Ecto neural progenitor cell (in vitro differentiated cells): Measurements from ENCODE around the gene TIMP2.
"Not testable (repeated sequence)": the region's sequence is repeated elsewhere in the genome, so short reads cannot be mapped to it uniquely, and the experiment has no call there.

ENCODE experiments used
- DNase-seq: peaks from one replicate; pipeline ENCODE4 v3.0.0-alpha.2; 2018; ENCODE audit warnings: low spot score

The TIMP2 gene

DNA sequence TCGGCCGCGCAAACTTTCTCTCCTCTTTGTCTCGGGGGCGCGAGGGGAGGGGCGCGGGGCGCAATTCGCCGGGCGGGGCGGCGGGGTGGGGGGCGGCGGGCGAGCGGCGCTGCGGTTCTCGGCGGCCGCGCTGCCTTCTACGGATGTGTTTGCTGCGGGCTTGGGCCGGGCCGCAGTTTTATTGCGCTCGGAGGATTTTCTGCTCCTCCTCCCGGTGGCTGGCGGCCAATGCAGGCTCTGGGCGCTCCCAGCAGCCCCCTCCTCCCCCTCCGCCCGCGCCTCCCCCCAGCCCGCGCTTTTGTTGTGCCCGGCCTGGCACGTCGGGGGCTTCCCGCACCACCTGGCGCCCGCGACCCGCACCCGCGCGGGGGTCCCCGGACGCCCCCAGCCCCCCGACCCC, at the start of gene TIMP2:
Gene TIMP2 (minus strand): TSS at position 154 of the 400 bp plus-strand sequence. CDS start 299 bp downstream, outside the sequence.
- DNase-seq, result peak; percentile 95

DNA sequence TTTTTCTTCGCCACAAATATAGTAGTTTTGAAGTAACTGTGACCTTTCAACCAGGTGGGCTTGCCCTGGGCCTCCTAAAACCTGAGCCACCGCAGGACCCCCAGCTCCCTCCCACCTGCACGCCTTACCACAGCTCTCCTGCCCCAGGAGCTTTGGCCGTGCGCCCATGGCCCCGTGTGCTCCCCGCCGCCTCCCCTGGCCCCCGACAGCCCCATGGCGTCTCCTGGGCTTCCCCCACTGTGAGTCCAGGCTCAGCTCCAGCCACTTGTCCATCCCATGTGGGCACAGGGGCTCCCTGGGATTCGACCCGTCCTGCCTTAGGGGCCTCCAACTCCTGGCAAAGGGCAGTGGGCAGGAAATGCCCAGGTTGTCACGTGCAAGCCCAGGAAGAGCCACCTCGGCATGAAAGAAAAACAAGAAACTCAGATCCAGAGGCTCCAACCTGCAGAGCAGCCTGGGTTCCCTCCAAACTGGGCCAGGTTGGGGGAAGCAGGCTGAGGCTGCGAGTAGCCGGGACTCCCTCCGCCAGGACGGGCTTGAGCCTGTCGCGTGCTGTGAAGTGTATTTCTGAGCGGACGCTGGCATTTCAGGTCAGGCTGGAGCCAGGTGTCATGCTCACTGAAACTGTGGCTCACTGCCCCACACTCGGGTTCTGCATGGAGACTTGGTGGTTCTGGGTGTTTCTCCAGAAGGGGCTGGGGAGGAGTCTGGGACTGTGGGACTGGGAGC, 48.8 kb upstream of the TIMP2 start:
- DNase-seq, result no peak

- peak; percentile 78 for DNase-seq
Measured at GRCh38 chr17:78973196-78973595, 48.0 kb upstream of the TIMP2 start.

DNA sequence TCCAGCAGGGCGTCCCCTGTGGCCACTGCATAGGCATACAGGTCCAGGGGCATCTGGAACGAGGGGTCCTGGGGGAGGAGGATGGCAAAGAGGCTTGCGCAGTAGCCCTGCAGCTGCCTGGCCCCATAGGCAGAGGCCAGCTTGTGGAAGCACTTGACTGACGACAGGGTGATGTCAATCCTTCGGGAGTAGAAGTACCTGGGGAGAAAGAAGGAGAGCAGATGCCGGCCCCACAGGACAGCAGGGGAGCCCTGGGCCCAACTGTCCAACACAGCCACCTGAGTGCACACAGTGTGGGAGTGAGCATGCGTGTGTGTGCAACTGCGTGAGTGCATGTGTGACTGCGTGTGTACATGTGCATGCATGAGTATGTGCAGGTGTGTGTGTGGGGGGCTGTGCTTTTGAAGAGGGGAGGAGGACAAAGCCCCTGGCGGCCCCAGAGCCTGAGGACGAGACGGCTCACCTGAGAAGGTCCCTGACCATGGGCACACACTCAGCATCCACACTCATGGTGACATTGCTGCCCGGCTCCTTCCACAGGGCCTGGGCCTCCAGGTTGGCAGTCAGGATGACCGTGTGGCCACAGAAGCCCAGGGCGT, 47.4 kb upstream of the TIMP2 start:
- no peak for DNase-seq

- no peak for DNase-seq
Measured at GRCh38 chr17:78971756-78972506, 46.7 kb upstream of the TIMP2 start.

DNA sequence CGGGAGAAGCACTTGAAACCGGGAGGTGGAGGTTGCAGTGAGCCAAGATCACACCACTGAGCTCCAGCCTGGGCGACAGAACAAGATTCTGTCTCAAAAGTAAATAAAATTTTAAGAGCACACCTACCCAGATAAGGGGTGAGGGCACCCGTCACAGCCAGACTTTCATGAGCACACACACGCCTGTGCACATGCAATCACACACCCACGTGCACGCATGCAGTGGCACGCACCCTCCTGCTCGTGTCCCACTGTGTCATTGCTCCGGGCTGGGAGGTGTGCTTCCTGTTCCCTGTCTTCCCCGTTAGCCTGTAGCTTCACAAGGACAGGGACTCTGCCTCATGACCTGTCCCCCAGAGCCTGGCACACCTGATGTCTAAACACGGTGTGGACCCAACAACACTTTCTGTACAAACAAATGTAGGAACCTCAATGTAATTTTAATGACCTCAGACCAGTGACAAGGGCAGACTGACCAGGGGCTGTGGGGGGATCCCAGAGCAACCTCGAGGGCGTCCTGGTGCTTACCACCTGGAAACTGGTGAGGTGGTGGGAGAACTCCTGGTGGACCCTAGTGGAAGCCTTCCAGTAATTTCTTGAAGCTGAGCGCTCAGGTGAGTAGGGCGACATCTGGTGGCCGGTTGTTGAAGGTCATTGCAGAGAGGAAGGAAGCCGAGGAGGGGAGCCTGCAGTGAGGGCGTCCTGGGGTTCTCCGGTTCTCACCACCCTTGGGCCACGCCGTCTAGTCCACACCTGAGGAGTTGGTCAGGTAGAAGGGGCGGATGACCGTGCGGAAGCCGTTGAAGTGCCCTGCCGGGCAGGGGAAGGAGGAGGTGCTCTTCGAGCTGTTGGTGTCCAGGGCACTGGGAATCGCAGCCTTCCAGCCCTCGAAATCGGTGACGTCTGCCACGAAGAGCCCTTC, 45.9 kb upstream of the TIMP2 start:
- peak; percentile 87 for DNase-seq

- no peak for DNase-seq
Measured at GRCh38 chr17:78969865-78970264, 44.7 kb upstream of the TIMP2 start.

DNA sequence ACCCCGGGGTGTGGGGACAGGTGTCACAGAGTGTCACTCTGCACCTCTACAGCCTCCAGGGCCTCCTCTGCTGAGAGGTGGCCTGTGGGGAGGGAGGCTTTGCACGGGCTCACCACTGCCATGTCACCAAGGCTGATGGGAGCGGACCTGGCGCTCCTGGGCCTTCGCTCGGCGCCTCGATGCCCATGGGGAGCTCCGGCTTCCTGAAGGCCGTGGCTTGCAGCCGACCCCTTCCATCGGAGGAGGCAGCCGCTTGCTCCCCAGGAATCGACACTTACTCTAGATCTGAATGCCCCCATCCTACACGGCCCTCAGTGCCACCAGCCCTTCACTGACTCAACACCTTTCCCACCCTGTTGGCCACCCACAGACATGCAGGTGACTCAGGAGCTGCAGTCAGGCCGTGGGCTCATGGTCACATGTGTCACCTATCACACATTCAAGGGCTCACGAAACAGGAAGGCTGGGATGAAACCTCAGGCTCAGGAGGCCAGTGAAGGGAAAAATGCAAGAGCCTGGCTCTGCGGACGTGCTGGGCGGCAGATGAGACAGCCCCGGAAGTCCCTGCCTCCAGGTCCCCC, 42.7 kb upstream of the TIMP2 start:
- DNase-seq, result no peak

GRCh38 chr17:78966910-78967600, 41.9 kb upstream of the TIMP2 start:
- DNase-seq, result no peak

- no peak for DNase-seq
Measured at GRCh38 chr17:78966123-78966813, 41.1 kb upstream of the TIMP2 start.

DNA sequence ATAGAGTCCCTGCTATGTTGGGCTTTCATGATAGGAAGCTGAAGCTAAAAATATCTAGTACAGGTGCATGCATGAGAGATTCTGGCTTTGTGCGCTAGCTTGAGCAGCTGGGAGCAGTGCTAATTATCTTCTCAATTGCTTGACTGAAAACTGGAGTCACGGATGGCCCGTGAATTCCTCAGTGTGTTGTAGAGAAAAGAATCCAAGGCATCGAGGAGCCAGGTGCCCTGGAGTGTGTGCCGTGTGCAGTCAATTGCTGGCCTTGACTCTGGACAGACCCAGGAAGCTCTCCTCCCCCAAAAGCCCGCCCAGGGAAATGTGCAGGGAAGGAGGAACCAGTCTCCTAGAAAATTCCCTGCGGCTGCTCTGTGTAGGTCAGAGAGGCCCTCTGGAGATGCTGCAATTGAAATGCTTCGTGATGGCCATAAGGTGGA, 40.3 kb upstream of the TIMP2 start:
- no peak for DNase-seq

- DNase-seq, result no peak
Measured at GRCh38 chr17:78963378-78963777, 38.2 kb upstream of the TIMP2 start.

GRCh38 chr17:78962984-78963348, 37.8 kb upstream of the TIMP2 start:
- not testable (repeated sequence) for DNase-seq

DNA sequence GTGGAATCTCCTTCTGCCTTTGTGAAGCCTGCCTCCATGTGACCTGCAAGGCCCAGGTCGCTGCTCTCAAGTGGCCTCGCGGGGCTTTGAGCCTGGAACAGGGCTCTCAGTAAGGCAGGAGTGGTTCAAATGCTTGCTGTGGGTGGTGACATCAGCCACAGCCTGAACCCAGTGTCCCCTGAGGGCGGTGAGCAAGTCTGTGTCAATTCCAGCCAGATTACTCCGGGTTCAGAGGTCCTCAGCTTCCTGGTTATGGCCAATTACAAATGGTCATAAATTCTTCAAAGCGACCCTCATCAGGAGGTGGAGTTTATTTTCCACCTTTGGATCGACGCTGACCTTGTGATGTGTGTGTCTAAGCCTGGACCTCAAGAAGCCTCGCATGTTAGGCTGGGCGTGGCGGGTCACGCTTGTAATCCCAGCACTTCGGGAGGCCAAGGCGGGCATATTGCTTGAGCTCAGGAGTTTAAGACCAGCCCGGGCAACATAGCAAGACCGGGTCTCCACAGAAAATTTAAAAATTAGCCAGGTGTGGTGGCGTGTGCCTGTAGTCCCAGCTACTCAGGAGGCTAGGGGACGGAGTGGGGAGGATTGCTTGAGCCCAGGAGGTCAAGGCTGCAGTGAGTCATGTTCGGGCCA, 37.3 kb upstream of the TIMP2 start:
- DNase-seq, result peak; percentile 56

- no peak for DNase-seq
Measured at GRCh38 chr17:78961571-78961970, 36.4 kb upstream of the TIMP2 start.

DNA sequence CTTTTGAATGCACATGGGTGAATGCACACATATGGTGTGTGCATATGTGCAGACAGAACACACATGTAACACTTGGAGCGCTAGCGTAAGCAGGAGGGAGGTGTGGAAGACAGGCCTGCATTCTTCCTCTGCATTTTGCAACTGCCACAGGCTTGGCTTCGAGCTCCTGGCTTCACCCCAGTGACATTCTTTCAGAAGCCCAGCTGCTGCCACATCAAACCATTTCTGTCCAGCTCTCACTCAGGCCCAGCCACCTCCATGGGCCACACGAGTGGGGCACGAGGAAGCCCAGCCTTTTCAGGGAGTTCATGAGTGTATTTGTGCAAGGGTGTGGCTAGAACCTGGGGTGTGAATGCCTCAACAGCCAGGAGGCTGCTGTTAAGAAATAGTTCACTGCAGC, 35.7 kb upstream of the TIMP2 start:
- no peak for DNase-seq

GRCh38 chr17:78959803-78960202, 34.6 kb upstream of the TIMP2 start:
- DNase-seq, result no peak

DNA sequence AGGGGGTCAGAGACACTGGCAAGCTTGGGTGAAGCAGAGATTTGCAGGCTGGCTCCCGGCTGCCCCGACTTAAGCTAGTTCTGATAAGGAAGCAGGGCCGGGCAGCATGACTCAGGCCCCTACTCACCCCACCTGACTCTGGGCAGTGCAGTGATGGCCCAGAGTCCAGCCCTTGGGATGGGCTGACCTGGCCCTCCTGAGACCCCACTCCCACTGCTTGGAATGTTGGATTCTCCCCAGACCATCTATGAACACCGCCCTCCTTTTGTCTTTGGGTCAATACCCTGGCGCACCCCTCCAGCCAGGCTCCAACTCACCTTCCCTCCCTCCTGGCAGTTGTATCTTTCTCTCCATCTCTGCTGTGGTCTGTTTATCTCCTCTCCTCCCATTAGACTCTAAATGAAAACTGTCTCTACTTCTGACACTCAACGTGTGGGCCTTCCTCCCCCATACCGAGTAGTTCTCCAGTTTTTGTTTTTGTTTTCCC, 33.5 kb upstream of the TIMP2 start:
- DNase-seq, result no peak

GRCh38 chr17:78957128-78957527, 31.9 kb upstream of the TIMP2 start:
- DNase-seq, result no peak

DNA sequence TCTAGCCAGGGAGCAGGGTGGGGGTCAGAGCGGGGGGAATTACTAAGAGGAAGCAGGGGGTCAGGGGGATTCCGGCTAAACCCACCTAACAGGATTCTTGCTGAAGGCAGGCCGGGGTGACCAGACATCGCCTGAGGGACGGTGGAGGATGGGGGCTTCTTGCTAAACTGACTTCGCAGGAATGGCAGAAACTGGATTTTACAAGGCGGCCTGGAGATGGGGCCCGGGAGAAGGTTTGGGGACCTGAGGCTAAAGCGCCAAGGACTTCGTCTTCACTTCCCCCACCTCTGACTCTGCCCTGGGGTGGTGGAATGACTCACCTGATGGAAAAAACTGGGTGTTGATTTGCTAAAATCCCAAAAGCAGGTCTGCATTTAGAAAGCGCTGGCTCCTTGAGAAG, 31.1 kb upstream of the TIMP2 start:
- DNase-seq, result no peak
